DND-41 (cell line): Measurements from ENCODE around the gene SLC9A4.

Source experiments
- EZH2 ChIP-seq: IDR thresholded peaks from 3 replicates; pipeline ENCODE4 v1.6.1; 2012; ENCODE audit warnings: borderline replicate concordance, low read depth, mild to moderate bottlenecking, moderate library complexity, low read length, inconsistent platforms; ENCODE audit not compliant: severe bottlenecking
- TF ChIP-seq, protein P1 (sequence below): IDR thresholded peaks from 2 replicates; pipeline ENCODE4 v1.5.1; 2012; ENCODE audit warnings: borderline replicate concordance, low read length, moderate library complexity, mild to moderate bottlenecking; ENCODE audit not compliant: poor library complexity, severe bottlenecking; ENCODE audit errors: extremely low read depth

DNA sequence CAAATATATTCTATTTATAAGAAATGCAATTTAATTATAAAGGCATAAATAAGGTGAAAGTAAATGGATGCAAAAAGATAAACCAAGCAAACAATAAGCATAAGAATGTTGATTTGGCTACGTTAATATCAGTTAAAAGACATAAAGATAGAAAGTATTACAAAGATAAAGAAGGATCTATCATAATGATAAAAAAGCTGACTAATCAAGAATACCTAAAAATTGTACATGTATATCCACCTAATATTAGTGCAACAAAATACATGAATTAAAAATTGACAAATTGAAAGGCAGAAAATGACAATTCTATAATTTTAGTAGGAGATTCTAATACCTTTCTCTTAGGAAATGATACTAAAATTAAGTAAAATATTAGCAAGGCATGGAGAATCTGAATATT, 21.5 kb downstream of the SLC9A4 start:
- TF ChIP-seq, protein P1, sequence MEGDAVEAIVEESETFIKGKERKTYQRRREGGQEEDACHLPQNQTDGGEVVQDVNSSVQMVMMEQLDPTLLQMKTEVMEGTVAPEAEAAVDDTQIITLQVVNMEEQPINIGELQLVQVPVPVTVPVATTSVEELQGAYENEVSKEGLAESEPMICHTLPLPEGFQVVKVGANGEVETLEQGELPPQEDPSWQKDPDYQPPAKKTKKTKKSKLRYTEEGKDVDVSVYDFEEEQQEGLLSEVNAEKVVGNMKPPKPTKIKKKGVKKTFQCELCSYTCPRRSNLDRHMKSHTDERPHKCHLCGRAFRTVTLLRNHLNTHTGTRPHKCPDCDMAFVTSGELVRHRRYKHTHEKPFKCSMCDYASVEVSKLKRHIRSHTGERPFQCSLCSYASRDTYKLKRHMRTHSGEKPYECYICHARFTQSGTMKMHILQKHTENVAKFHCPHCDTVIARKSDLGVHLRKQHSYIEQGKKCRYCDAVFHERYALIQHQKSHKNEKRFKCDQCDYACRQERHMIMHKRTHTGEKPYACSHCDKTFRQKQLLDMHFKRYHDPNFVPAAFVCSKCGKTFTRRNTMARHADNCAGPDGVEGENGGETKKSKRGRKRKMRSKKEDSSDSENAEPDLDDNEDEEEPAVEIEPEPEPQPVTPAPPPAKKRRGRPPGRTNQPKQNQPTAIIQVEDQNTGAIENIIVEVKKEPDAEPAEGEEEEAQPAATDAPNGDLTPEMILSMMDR, result no peak
- no peak for TF ChIP-seq EZH2
